ENCODE results near the gene TCL1A.
"Not testable (repeated sequence)": the region's sequence is repeated elsewhere in the genome, so short reads cannot be mapped to it uniquely, and the experiment has no call there.

The TCL1A gene

DNA sequence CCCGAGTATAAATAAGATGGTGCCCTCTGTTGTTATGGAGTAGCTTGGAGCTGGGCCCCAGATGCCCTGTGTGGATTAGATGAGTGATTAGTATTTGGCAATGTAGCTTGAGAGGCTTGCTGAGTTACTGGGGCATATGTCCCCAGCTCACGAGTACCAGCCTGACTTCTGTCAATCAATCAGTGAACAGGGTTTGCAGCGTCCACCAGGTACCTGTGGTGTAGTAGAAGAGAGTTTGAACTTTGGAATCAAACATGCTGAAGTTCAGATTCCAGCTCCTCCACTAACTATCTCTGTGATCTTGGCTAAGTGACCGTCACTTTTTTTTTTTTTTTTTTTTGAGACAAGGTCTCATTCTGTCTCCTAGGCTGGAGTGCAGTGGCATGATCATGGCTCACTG is 39.3 kb downstream of the TCL1A start:
- no peak for DNase-seq

DNA sequence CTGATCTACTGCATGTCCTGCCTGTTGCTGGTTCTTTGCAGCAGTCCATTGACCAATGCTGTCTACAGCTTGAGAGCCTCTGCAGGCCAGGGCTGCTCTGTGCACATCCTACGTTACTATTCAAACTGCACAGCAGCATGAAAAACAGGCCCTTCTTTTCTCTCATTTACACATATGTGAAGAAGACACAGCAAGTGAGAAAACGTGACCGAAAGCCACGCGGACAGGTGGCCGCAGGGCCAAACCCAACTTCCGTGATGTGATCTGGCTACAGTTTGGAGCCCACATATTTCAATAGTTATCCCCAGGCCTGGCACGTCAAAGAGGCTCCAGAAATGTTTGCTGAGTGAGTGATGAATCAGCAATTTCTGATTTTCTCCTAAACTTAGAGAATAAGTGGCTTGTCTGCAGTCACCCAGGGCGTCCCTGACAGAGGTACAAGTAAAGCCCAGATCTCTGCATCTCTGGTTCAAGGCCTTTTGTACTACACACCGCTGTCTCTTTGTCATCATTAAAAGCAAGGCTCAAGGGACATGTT is 45.6 kb downstream of the TCL1A start:
- DNase-seq, result no peak

DNA sequence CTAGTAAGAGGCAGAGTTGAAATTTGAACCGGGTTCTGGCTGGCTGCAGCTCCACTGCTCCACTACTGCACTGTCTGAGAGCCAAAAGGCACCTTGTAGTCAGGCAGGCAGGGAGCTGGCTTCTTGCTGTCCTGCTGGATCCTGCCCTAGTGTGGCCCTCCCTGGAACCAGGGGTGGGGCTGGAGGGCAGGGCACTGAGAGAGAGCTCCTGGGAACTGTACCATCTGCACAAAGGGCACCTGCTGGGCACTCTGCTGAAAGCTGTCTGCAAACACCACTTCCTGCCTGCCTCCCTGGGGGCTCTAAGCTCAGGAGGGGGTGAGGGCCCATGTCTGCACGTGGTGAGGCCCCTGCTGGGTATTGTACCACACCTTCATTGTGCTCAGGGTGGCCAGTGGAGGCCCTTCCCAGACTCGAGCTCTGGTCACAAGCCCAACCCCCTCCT is 46.7 kb downstream of the TCL1A start:
- DNase-seq, result no peak

DNA sequence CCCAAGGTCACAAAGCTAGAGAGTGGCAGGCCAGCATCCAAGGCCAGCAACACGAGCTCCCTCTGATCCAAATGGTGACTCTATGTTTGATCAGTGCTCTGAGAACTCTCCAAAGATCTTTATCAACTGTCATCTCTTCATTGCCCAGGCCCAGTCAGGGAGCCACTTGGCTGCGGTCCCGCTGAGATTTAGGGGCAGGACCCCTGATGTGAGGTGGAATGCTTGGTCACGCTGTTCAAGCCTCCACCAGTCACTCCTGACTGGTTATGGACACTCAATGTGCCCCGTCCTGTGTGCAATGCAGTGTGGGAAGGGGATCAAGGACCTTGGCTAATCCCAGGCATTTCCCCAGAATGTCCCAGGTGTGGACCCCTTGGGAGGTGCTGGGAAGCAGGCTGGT is 47.5 kb downstream of the TCL1A start:
- DNase-seq, result no peak

DNA sequence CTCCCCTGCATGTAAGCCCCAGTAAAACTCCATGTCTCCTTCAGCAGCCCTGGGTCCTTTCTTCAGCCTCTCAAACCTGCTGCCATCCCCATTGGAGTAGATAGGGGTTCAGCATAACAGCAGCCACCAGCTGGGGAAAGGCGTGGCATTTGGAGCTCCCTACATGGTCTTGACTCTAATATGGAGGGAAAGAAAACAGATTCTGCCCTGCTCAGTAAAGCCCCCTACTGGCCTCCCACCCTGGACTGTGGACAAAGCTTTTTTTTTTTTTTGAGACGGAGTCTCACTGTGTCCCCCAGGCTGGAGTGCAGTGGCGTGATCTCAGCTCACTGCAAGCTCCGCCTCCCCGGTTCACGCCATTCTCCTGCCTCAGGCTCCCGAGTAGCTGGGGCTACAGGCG is 48.4 kb downstream of the TCL1A start:
- DNase-seq, result not testable (repeated sequence)

DNA sequence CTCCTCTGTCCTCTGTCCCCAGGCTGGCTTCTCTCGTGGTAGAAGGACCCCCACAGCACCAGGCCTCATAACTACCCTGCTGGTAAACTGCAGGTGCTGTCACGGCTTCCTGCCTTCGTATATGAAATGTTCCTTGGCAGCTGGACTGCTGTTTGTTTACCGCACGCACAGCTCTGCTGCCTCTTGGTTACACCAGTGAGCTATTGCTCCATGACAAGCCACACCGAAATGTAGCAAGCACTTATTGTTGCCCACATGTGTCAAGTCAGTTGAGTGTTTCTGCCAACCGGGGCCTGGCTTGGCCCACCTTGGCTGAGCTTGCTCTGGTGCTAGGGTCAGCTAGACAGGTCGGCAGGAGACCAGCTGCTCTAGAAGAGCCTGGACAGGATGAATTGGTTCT is 49.4 kb downstream of the TCL1A start:
- no peak for DNase-seq

DNA sequence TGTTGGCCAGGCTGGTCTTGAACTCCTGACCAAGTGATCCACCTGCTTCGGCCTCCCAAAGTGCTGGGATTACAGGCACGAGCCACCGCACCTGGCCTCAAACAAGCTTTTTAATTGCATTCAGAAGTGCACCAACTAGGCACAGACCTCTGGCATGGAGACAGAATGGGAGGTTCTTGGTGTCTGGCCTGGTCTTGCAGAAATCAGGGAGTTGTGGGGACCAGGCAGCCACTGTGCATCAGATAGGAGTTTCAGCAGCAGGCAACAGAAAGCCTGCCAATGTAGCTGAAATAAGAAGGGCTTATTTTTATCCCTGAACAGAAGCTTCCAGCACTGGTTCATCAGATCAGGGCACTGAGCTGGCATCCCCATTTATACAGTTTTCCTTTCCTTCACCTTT is 49.9 kb downstream of the TCL1A start:
- no peak for DNase-seq

DNA sequence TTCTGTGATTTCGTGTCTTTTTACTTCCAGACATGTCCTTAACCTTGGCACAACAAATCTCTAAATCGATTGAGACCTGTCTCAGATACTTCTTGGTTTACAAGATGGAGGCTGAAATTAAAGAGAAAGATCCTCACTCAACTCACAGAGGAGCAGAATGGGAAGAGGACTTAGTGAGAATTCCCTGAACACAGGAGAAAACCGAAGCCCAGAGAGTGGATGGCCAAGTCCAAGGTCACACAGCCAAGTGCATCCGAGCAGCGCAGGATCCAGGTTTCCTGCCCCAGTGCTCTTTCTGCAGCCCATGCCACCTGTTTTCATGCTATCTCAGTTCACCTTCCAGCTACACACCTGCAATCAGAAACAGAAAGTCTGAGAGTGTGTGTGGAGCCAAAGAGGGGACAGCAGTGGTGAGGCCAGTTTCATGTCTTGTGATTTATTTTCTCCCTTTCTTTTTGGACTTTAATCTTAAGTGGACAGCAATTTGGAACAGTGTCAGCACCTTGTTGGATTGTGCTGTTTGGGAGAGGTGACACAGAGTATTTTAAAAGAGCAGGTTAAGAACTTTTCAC is 50.6 kb downstream of the TCL1A start:
- DNase-seq, result no peak

DNA sequence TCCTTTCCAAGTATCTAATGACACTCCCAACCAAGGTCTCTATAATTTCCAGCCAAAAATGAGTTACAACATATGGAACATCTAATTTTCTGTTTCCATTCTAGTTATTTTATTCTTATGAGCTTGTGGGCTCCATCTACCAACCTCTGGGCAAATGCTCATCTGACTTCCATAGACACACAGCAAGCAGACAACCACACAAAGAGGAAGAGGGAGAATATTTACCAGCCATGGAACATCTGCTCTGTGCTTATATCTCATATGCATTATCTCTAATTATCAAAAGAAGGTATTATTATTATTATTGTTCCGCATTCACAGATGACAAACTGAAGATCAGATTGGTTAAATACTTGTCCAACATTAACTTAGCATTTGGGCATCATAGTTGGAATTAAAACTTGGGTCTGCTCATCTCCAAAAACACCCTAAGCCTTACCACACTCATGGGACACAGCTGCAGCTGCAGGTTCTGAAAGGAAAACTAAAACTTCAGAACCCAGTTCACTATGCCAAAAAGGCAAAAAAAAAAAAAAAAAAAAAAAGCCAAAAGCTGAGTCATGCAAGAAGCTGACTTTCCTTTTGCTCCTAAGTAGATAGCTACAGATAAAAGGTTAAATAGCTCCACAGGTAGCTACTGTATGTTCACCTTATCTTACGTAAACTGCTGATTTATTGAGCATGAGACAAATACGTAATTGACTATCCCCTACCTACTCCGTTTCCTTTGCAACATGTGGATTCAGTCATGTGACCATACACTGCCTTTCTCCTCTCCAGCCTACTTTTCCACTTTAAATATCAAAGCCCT is 51.3 kb downstream of the TCL1A start:
- DNase-seq, result no peak

DNA sequence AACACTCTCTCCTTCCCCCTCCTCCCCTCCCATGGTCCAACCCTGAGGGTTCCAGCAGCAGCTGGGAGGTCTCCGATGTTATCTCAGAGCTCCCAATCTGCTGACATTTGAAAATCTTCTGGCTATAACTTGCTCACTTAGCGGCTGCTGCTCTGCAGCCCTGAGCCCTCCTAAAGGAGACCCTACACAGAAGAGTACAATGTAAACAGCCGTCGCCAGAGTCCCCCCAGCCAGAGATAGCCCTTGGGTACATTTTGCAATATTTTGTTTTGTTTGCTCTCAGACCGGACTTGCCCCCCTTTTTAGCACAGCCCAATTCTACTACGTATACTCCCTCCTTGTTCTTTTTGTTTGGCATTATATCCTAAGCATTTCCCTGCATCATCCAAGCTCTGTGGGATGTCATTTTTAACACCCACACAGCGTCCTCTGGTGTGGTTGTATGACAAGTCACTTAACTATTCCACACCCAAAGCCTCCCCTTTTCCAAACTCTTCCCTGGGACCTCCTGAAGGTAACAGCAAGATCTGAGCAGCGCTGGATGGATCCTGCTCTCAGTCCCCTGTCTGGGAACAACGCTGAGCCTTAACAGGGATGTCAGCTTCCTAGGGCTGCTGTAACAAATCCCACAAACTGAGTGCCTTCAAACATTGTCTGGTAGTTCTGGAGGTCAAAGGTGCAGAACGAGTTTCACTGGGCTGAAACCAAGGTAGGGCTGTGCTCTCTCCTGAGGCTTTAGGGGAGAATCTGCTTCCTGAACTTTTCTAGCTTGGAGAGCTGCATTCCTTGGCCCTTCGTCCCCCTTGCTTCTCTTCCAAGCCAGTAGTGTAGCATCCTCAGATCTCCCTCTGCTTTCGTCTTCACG is 53.0 kb downstream of the TCL1A start:
- DNase-seq, result no peak

DNA sequence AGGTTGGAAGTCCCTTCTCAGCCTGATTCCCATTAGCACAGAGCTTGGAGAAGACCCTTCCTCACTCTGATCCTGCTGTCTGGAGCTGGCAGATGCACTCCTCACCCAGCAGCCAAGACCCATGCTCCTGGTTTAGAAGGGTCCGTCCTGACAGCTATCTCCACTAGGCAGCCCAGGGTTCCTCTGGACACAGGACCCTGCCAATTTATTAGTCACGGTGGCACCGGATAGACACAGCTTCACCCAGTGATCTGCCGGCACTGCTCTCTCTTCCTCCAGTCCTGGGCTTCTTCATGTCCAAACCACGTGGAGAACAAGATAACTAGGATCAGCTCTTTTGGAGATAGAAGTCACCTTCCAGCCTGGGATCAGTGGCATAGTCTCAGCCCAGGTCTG is 53.9 kb downstream of the TCL1A start:
- no peak for DNase-seq

Measured in left hindlimb (tissue), 1 donor.